ENCODE data around the gene PLPP3. TPM values are rescaled to one million over a fixed set of nuclear protein-coding genes. Genes with fewer than 3 reads are reported as not detected.

The PLPP3 gene
- total and polyA plus RNA-seq, 2 experiments from 2014 or later = 103 to 159 TPM

DNA sequence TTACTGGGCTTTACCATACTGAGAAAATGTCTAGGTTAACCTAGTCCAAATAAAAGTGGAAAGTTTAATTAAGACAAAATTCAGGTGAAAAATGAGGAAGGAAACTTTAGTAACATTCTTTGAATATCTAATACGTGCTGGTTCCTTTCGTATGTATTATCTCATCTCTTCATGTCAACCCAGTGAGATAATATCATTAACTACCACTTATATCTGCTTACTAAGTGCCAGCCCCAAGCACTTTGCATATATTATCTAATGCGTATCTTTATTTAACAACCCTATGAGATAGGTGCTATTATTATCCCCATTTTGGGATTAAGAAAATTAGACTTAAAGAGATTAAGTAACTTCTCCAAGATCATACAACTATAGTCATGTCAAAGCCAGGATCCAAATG is 12.5 kb upstream of the PLPP3 start:
- H3K9me3 ChIP-seq (ENCODE audit: low read depth) = no peaks in the 10 kb centered on the region
- no peak for TF ChIP-seq EZH2 (IDR thresholded peaks at IDR 0.05; ENCODE audit: borderline replicate concordance)
- no peak for TF ChIP-seq EZH2phosphoT487 (IDR thresholded peaks at IDR 0.05; ENCODE audit: low read depth, severe bottlenecking, unreplicated experiment)
- no peak for TF ChIP-seq CTCF (IDR thresholded peaks at IDR 0.05; ENCODE audit: poor library complexity)
- DNase-seq (ENCODE audit: low spot score) = no peak
- no peak overlapping the region for H3K4me3 ChIP-seq
- H3K4me2 ChIP-seq = no peak overlapping the region
- no peaks in the 10 kb centered on the region for H4K20me1 ChIP-seq (ENCODE audit: insufficient read depth, poor library complexity, severe bottlenecking)
- no peaks in the 10 kb centered on the region for H3K79me2 ChIP-seq
- H3K9me2 ChIP-seq (replicated peaks; ENCODE audit: insufficient read depth) = no peaks in the 10 kb centered on the region
- H3K27me3 ChIP-seq = no peaks in the 10 kb centered on the region
- H3K36me3 ChIP-seq (replicated peaks; ENCODE audit: insufficient read depth, low read depth) = no peaks in the 10 kb centered on the region
- WGBS (ENCODE audit: low lambda C conversion rate, missing lambda C conversion rate) = 43% methylated on average over 3 of the region's 3 CpGs
- H3K27ac ChIP-seq = no peak overlapping the region
- no peak overlapping the region for H2AFZ ChIP-seq
- H3K4me1 ChIP-seq (ENCODE audit: insufficient read depth) = no peaks in the 10 kb centered on the region

DNA sequence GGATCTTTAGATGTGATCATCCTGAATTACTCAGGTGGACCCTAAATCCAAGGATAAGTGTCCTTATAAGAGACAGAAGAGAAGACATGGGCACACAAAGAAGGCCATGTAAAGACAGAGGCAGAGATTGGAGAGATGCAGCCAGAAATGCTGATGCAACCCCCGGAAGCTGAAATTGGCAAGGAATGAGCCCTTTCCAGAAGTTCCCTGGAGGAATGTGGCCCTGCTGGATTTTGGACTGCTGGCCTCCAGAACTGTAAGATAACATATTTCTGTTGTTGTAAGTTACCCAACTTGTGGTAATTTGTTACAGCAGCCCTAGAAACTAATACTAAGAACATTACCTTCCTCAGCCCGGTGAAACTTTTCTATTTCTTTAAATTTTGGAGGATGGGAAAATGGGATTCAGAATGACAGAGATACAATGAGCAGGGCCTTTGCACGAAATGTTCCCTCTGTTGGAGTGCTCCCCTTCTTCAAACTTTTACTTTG is 11.2 kb upstream of the PLPP3 start:
- Histone ChIP-seq H3K9me2 (replicated peaks; ENCODE audit: insufficient read depth) (no peaks in the 10 kb centered on the region), H3K36me3 (replicated peaks; ENCODE audit: insufficient read depth, low read depth) (no peaks in the 10 kb centered on the region), H3K4me3 (no peak overlapping the region), H3K27me3 (no peaks in the 10 kb centered on the region), H2AFZ (no peak overlapping the region), H4K20me1 (ENCODE audit: insufficient read depth, poor library complexity, severe bottlenecking) (no peaks in the 10 kb centered on the region), H3K9me3 (ENCODE audit: low read depth) (no peaks in the 10 kb centered on the region), H3K79me2 (no peaks in the 10 kb centered on the region), H3K4me2 (no peak overlapping the region), H3K4me1 (ENCODE audit: insufficient read depth) (no peaks in the 10 kb centered on the region), H3K27ac (no peak overlapping the region)
- TF ChIP-seq CTCF (IDR thresholded peaks at IDR 0.05; ENCODE audit: poor library complexity) (no peak), EZH2 (IDR thresholded peaks at IDR 0.05; ENCODE audit: borderline replicate concordance) (no peak), EZH2phosphoT487 (IDR thresholded peaks at IDR 0.05; ENCODE audit: low read depth, severe bottlenecking, unreplicated experiment) (no peak)
- WGBS (ENCODE audit: low lambda C conversion rate, missing lambda C conversion rate) = 84% methylated on average over 3 of the region's 3 CpGs
- DNase-seq (ENCODE audit: low spot score) = no peak

GRCh38 chr1:56589369-56589768 is 10.0 kb upstream of the PLPP3 start:
- 96% methylated on average over 2 of the region's 2 CpGs for WGBS (ENCODE audit: low lambda C conversion rate, missing lambda C conversion rate)
- H3K27ac ChIP-seq = no peak overlapping the region
- no peak for TF ChIP-seq CTCF (IDR thresholded peaks at IDR 0.05; ENCODE audit: poor library complexity)
- TF ChIP-seq EZH2phosphoT487 (IDR thresholded peaks at IDR 0.05; ENCODE audit: low read depth, severe bottlenecking, unreplicated experiment) = no peak
- no peak for TF ChIP-seq EZH2 (IDR thresholded peaks at IDR 0.05; ENCODE audit: borderline replicate concordance)
- H4K20me1 ChIP-seq (ENCODE audit: insufficient read depth, poor library complexity, severe bottlenecking) = no peaks in the 10 kb centered on the region
- no peak overlapping the region for H2AFZ ChIP-seq
- no peak overlapping the region for H3K4me2 ChIP-seq
- H3K4me3 ChIP-seq = no peak overlapping the region
- no peaks in the 10 kb centered on the region for H3K27me3 ChIP-seq
- no peaks in the 10 kb centered on the region for H3K36me3 ChIP-seq (replicated peaks; ENCODE audit: insufficient read depth, low read depth)
- no peaks in the 10 kb centered on the region for H3K79me2 ChIP-seq
- H3K9me2 ChIP-seq (replicated peaks; ENCODE audit: insufficient read depth) = no peaks in the 10 kb centered on the region
- H3K4me1 ChIP-seq (ENCODE audit: insufficient read depth) = no peaks in the 10 kb centered on the region
- H3K9me3 ChIP-seq (ENCODE audit: low read depth) = no peaks in the 10 kb centered on the region
- no peak for DNase-seq (ENCODE audit: low spot score)

DNA sequence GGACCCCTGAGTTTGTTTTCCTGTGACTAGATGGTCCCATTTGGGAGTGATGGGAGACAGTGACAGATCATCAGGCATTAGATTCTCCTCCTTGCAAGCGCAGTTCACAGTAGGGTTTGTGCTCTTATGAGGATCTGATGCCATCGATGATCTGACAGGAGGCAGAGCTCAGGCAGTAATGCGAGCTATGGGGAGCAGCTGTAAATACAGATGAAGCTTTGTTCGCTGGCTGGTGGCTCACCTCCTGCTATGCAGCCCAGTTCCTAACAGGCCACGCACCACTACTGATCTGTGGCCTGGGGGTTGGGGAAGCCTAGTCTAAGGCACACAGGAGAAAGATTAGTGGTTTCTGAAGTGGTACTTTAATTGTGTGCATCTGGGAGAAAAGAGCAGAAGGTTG is 7.1 kb upstream of the PLPP3 start:
- TF ChIP-seq EZH2phosphoT487 (IDR thresholded peaks at IDR 0.05; ENCODE audit: low read depth, severe bottlenecking, unreplicated experiment) = no peak
- no peak for TF ChIP-seq CTCF (IDR thresholded peaks at IDR 0.05; ENCODE audit: poor library complexity)
- no peak for TF ChIP-seq EZH2 (IDR thresholded peaks at IDR 0.05; ENCODE audit: borderline replicate concordance)
- H4K20me1 ChIP-seq (ENCODE audit: insufficient read depth, poor library complexity, severe bottlenecking) = no peaks in the 10 kb centered on the region
- no peaks in the 10 kb centered on the region for H3K79me2 ChIP-seq
- H3K4me1 ChIP-seq (ENCODE audit: insufficient read depth) = no peaks in the 10 kb centered on the region
- H3K4me2 ChIP-seq = no peak overlapping the region
- H3K36me3 ChIP-seq (replicated peaks; ENCODE audit: insufficient read depth, low read depth) = no peaks in the 10 kb centered on the region
- H3K4me3 ChIP-seq = no peak overlapping the region
- DNase-seq (ENCODE audit: low spot score) = no peak
- H3K9me2 ChIP-seq (replicated peaks; ENCODE audit: insufficient read depth) = no peaks in the 10 kb centered on the region
- H2AFZ ChIP-seq = no peak overlapping the region
- no peaks in the 10 kb centered on the region for H3K9me3 ChIP-seq (ENCODE audit: low read depth)
- no peak overlapping the region for H3K27ac ChIP-seq
- WGBS (ENCODE audit: low lambda C conversion rate, missing lambda C conversion rate) = 88% methylated on average over 5 of the region's 5 CpGs
- H3K27me3 ChIP-seq = no peaks in the 10 kb centered on the region
